Activated T-cell treated with anti-CD3 and anti-CD28 coated beads, Interleukin-2, amount 50 U/mL, for 24 hours (primary cell): ENCODE measurements around the gene GCGR.

Experiments
- DNase-seq: peaks from one replicate; pipeline ENCODE4 v3.0.0-alpha.2; 2020
- H3K27ac Mint-ChIP-seq: 2 replicates; pipeline ENCODE4 v1.8.0; 2020; ENCODE audit warnings: mild to moderate bottlenecking, mixed read lengths
- H3K27me3 Mint-ChIP-seq: 2 replicates; pipeline ENCODE4 v1.8.0; 2020; ENCODE audit warnings: mixed read lengths
- H3K36me3 Mint-ChIP-seq: 2 replicates; pipeline ENCODE4 v1.8.0; 2020; ENCODE audit warnings: low read depth, mixed read lengths
- H3K4me1 Mint-ChIP-seq: 2 replicates; pipeline ENCODE4 v1.8.0; 2020; ENCODE audit warnings: low read depth, mixed read lengths
- H3K4me3 Mint-ChIP-seq: 2 replicates; pipeline ENCODE4 v1.8.0; 2020; ENCODE audit warnings: mild to moderate bottlenecking, moderate library complexity, mixed read lengths
- H3K9me3 Mint-ChIP-seq: 2 replicates; pipeline ENCODE4 v1.8.0; 2020; ENCODE audit warnings: mixed read lengths

The GCGR gene

DNA sequence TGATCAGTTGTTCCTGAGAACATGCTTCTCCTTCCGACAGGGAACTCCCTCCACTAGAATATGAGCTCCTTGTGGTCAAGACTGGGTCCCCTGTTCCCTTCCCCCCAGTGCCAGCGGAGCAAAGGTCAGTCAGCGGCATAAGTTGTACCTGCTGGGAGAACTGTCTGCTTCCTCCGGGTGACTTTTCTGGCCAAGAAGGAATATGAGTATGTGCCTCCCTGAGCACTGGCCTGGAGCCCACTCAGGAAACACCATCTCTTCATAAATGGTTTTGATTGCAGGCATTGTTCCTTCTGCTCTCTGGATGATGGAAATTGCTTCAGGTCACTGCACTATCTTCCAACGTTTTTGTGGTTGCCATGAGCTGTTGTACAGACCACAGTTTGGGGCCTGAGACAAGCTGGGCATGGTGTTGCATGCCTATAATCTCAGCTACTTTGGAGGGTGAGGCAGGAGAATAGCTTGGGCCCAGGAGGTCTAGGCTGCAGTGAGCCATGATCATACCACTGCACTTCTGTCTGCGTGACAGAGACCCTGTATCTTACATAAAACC, 59.2 kb downstream of the GCGR start:
- peak overlapping the region; percentile 63 for H3K4me3 Mint-ChIP-seq
- H3K4me1 Mint-ChIP-seq = peaks cover 57% of the 10 kb centered on the region
- H3K27ac Mint-ChIP-seq = peak overlapping the region; percentile 79
- H3K27me3 Mint-ChIP-seq = peaks cover 2% of the 10 kb centered on the region
- H3K36me3 Mint-ChIP-seq = peaks cover 84% of the 10 kb centered on the region
- DNase-seq = no peak
- no peaks in the 10 kb centered on the region for H3K9me3 Mint-ChIP-seq
